ENCODE data around the gene FBXW10B. TPM values are rescaled to one million over a fixed set of nuclear protein-coding genes. Genes with fewer than 3 reads are reported as not detected.

The FBXW10B gene
- total RNA-seq, 2 experiments from 2014 or later, result not detected

Small RNAs within 50 kb of the gene (small RNA-seq; reads per million reads assigned to genes)
- gene AC005838.1 (not detected), gene RF00090 (not detected)

Other genes with a start within 250 kb of the FBXW10B start
- gene CDRT4, start 152.1 kb downstream of the FBXW10B start, total RNA-seq (2014; rRNA removed; shearing (Covaris generic)), result 0.31 and 1.7 TPM in 2 replicates
- gene CDRT4, start 152.1 kb downstream of the FBXW10B start, total RNA-seq (2022), result 6.2 and 7.1 TPM in 2 replicates
- 6.5 and 8.4 TPM in 2 replicates for gene TVP23C, start 56.2 kb downstream of the FBXW10B start, total RNA-seq (2014; rRNA removed; shearing (Covaris generic))
- 17.9 and 20.3 TPM in 2 replicates for gene TVP23C, start 56.2 kb downstream of the FBXW10B start, total RNA-seq (2022)
- gene TRIM16, start 64.6 kb upstream of the FBXW10B start, total RNA-seq (2014; rRNA removed; shearing (Covaris generic)), result 11.0 and 13.8 TPM in 2 replicates
- 9.9 and 13.2 TPM in 2 replicates for gene TRIM16, start 64.6 kb upstream of the FBXW10B start, total RNA-seq (2022)
- 19.2 and 35.2 TPM in 2 replicates for gene ZNF286A, start 80.0 kb upstream of the FBXW10B start, total RNA-seq (2014; rRNA removed; shearing (Covaris generic))
- 32.3 and 35.4 TPM in 2 replicates for gene ZNF286A, start 80.0 kb upstream of the FBXW10B start, total RNA-seq (2022)
- not detected in 2 replicates for gene TBC1D26, start 112.6 kb upstream of the FBXW10B start, total RNA-seq (2014; rRNA removed; shearing (Covaris generic))
- gene TBC1D26, start 112.6 kb upstream of the FBXW10B start, total RNA-seq (2022), result 0.35 TPM in 1 of 2 replicates, not detected in the other

Data from OCI-LY7 (cell line).